SU-DHL-6 (cell line): ENCODE data around the gene CYP26B1.

Source experiments
- CTCF ChIP-seq: fragments of 200-600 bp; sonication (generic); IDR thresholded peaks from one replicate; pipeline ENCODE4 v1.5.1; 2017; ENCODE audit warnings: antibody characterized with exemption, mild to moderate bottlenecking, low read length, moderate library complexity; ENCODE audit not compliant: insufficient read depth, poor library complexity, severe bottlenecking
- EZH2phosphoT487 ChIP-seq: fragments of 200-600 bp; sonication (generic), shearing (Covaris generic); conservative IDR thresholded peaks from 2 replicates; pipeline ENCODE4 v1.6.1; 2018; ENCODE audit warnings: mild to moderate bottlenecking, antibody characterized with exemption, low read length, moderate library complexity, mixed read lengths

DNA sequence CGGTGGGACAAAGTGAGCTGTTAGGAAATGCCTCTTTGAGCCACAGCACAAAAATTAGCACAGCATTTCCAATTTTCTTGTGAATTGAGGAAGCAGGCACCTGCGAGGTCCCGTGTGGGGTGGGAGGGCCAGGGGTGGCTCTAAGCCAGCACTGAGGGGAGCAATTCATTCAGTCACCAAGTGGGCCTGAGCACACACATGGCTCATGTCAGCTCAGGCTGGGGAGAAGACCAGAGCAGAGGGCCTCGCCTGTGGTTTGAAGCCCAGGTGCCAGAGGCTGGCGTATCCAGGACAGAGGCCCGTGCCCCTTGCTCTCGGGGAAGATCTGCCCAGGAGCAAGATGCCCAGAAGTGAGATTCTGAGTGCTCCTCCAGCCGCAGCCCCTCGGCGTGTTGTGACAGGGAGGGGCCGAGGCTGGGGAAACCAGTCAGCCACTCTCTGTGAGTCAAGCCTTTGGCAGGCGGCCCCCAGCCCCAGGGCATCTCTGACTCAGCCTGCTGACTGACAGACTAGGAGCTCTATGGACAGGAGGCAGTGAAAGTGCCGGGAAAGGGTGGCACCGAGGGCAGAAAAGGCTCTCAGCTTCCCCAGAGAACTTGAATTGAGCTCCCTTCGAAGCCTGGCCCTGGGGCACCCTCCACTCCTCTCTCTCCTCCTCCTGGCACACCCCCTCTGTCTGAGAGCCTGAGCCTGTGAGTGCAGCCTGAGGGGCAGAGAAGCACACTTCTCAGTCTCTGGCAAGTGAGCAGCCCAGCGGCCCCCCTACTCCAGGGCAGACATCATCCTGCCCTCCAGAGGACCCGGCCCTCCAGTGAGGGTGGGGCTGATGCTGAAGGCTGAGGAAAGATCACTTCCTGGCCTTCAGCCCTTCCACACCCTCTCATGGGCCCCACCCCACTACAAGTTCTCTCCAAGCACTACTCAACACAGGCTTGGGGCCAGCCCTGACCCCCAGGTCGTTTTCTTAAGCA is 32.3 kb downstream of the CYP26B1 start:
- TF ChIP-seq CTCF = no peak
- TF ChIP-seq EZH2phosphoT487 = no peak
